K562 (cell line): Measurements from ENCODE around the gene GARNL3. TPM values are rescaled to one million over a fixed set of nuclear protein-coding genes. Genes with fewer than 3 reads are reported as not detected.

Experiments used
- ATAC-seq: fragments of 200-7000 bp; cut with Tn5 transposase; 3 replicates; pipeline ENCODE4 v1.9.1; 2020; ENCODE audit warnings: moderate library complexity
- BruUV-seq: library from RNA; stranded (reverse); fragments of 400-500 nt; replicated peaks from 2 replicates; lab custom pipeline; 2021; lab: Mats Ljungman, UMichigan
- CTCF ChIA-PET: fragments of 300-600 bp; formaldehyde crosslinking; extraction: SDS; loops from one replicate; lab custom pipeline; 2021; ENCODE audit warnings: low intra/inter-chr PET ratio; lab: Yijun Ruan, JAX
- POLR2A ChIA-PET: fragments of 300-600, 350-650 bp; sonication (Branson Sonifier 250); formaldehyde crosslinking; extraction: SDS; loops from one replicate; lab custom pipeline; 2021; ENCODE audit warnings: antibody characterized with exemption, inconsistent platforms; lab: Yijun Ruan, JAX
- DNase-seq, 4 experiments: peaks; one replicate each; pipeline versions ENCODE4 v3.0.0 to v3.0.0-alpha.2; 2011 to 2018; ENCODE audit warnings: low spot score in 3 of 4, mixed read lengths in 3 of 4; ENCODE audit errors: extremely low read depth in 1 of 4
- FAIRE-seq: peaks from 2 replicates; lab custom pipeline; 2011; peaks lifted over from hg19 to GRCh38; lab: Jason Lieb, UNC
- H2AFZ ChIP-seq: 2 replicates; pipeline ENCODE4 v1.6.0; 2011; ENCODE audit warnings: low read depth, low read length, control low read depth, inconsistent platforms
- H3K27ac ChIP-seq: fragments of 200-600 bp; 3 replicates; pipeline ENCODE4 v1.8.0; 2011; ENCODE audit warnings: low read depth, mild to moderate bottlenecking, control low read depth, inconsistent platforms, low read length, moderate library complexity, mixed read lengths; ENCODE audit errors: extremely low read depth
- H3K27me3 ChIP-seq, 2 experiments: fragments of 300-600 bp in 1 of 2; 2 replicates in 1 of 2; 3 replicates in 1 of 2; pipeline versions ENCODE4 v1.6.0 to v1.8.0; 2011; ENCODE audit warnings: inconsistent platforms in 2 of 2, low read length in 2 of 2, mild to moderate bottlenecking in 1 of 2, mixed read lengths in 1 of 2, moderate library complexity in 1 of 2; ENCODE audit not compliant: control insufficient read depth in 2 of 2, insufficient read depth in 2 of 2
- H3K36me3 ChIP-seq: fragments of 300-600 bp; 3 replicates; pipeline ENCODE4 v1.8.0; 2011; ENCODE audit warnings: mild to moderate bottlenecking, low read length, inconsistent platforms; ENCODE audit not compliant: control insufficient read depth, insufficient read depth
- H3K4me1 ChIP-seq, 2 experiments: fragments of 200-600 bp in 1 of 2; replicated peaks in 1 of 2; 2 replicates in 1 of 2; 3 replicates in 1 of 2; pipeline versions ENCODE4 v1.5.1 to v1.8.0; 2011; ENCODE audit warnings: inconsistent platforms in 2 of 2, low read length in 2 of 2, mild to moderate bottlenecking in 1 of 2, mixed read lengths in 1 of 2, moderate library complexity in 1 of 2; ENCODE audit not compliant: control insufficient read depth in 2 of 2, insufficient read depth in 2 of 2
- H3K4me2 ChIP-seq: 2 replicates; pipeline ENCODE4 v1.6.1; 2011; ENCODE audit warnings: low read length, control low read depth, inconsistent platforms, mixed read lengths; ENCODE audit not compliant: insufficient read depth
- H3K4me3 ChIP-seq: fragments of 200-600 bp; sonication (generic), shearing (Covaris generic); 2 replicates; pipeline ENCODE4 v1.5.1; 2016; ENCODE audit warnings: control low read depth, inconsistent platforms
- H3K79me2 ChIP-seq: fragments of 200-600 bp; 3 replicates; pipeline ENCODE4 v1.8.0; 2011; ENCODE audit warnings: low read length, inconsistent platforms; ENCODE audit not compliant: control insufficient read depth, insufficient read depth
- H3K9ac ChIP-seq, 2 experiments: 2 replicates each; pipeline versions ENCODE4 v1.6.0 to v1.6.1; 2011; ENCODE audit warnings: low read depth in 2 of 2, low read length in 2 of 2, control low read depth in 1 of 2, inconsistent platforms in 1 of 2, mild to moderate bottlenecking in 1 of 2, mixed read lengths in 1 of 2; ENCODE audit not compliant: insufficient read depth in 1 of 2
- H3K9me1 ChIP-seq: one replicate; pipeline ENCODE4 v1.6.0; 2011; ENCODE audit warnings: inconsistent platforms, mild to moderate bottlenecking, low read length, moderate library complexity; ENCODE audit not compliant: control insufficient read depth, insufficient read depth
- H3K9me3 ChIP-seq: replicated peaks from 2 replicates; pipeline ENCODE4 v1.5.1; 2011; ENCODE audit warnings: low read depth, low read length, inconsistent platforms; ENCODE audit not compliant: control insufficient read depth, insufficient read depth
- H4K20me1 ChIP-seq: replicated peaks from 2 replicates; pipeline ENCODE4 v1.6.1; 2011; ENCODE audit warnings: low read length, inconsistent platforms, mixed read lengths; ENCODE audit not compliant: control insufficient read depth, insufficient read depth
- ATF6 ChIP-seq: sonication (generic); formaldehyde crosslinking; IDR thresholded peaks from 2 replicates; pipeline ENCODE4 v1.4.0; 2020; ENCODE audit warnings: mild to moderate bottlenecking, missing genetic modification reagents
- NR2F6 ChIP-seq: fragments of 450-650 bp; formaldehyde crosslinking; IDR thresholded peaks from 2 replicates; pipeline ENCODE4 v1.4.0; 2020; ENCODE audit warnings: mild to moderate bottlenecking
- ZNF316 ChIP-seq: fragments of 450-650 bp; IDR thresholded peaks from 2 replicates; pipeline ENCODE4 v1.6.1; 2016
- WGBS: fragments of 100-300 bp; shearing (Covaris generic); methylation state at CpG from one replicate; pipeline ENCODE4 v1.1.6; 2016; ENCODE audit warnings: low coverage, mixed read lengths; ENCODE audit not compliant: insufficient coverage; ENCODE audit errors: missing lambda C conversion rate; 5-methylcytosine and 5-hydroxymethylcytosine counted together
- in situ Hi-C: fragments of 300-500 bp; cut with MboI; formaldehyde crosslinking; loops from 4 replicates; pipeline ENCODE4 v1.15.0; 2018; ENCODE audit warnings: inconsistent platforms, mixed read lengths
- intact Hi-C: fragments of 100-400 bp; cut with micrococcal nuclease; formaldehyde crosslinking; loops from 2 replicates; pipeline ENCODE4 v1.14.2; 2022
- polyA plus RNA-seq, 8 experiments: library from polyadenylated mRNA; depleted of rRNA in 4 of 8; stranded (reverse) in 5 of 8; unstranded in 3 of 8; fragments of >200 nt; fragmentation: Nextera tagmentation in 2 of 8; fragmentation: Illumina TruSeq in 1 of 8; extraction: Ambion mirVana in 2 of 8; extraction: Trizol in 1 of 8; gene quantifications; 2 replicates each; pipeline versions ENCODE4 v1.2.1 to v1.2.3, GENCODE V29; 2011 to 2014; ENCODE audit warnings: inconsistent platforms in 1 of 8, missing spikeins in 1 of 8
- total RNA-seq, 7 experiments: library from RNA; depleted of rRNA in 6 of 7; stranded (reverse); fragments of >200 nt in 6 of 7; fragmentation: Illumina TruSeq in 2 of 7; extraction: Trizol in 2 of 7; gene quantifications; 2 replicates each; pipeline versions ENCODE4 v1.2.1 to v1.2.3, GENCODE V29; 2011 to 2021; ENCODE audit warnings: low replicate concordance in 1 of 7

Gene GARNL3
- total and polyA plus RNA-seq, 9 of the 15 experiments (the other 6 are each of a cell fraction or from before 2014, with no cell fraction given) = 0.35 to 2.7 (median 1.6) TPM

GRCh38 chr9:127224178-127224882 is 40.2 kb upstream of the GARNL3 start (continued):
- no peak for TF ChIP-seq ATF6 (CRISPR knock-in tag)

- peaks cover 4% of the 10 kb centered on the region for H3K9me1 ChIP-seq
- H3K4me2 ChIP-seq = peak overlapping the region; percentile 90; the same call in 1 of the 2 replicates
- H3K79me2 ChIP-seq = no peaks in the 10 kb centered on the region
- peak overlapping the region; percentile 57 for H3K4me3 ChIP-seq
- DNase-seq (peak; percentile 94 to 100 (median 100)), ATAC-seq (peak; percentile 91), FAIRE-seq (no peak)
- 2% methylated on average over 42 of the region's 106 CpGs for WGBS
- intact Hi-C loops (loop anchor here (10.0 kb wide), 1 partner anchor 200 kb away; the partner anchor contains the start of gene ZNF79), in situ Hi-C loops (no loop called here)
- no TSS peak for BruUV-seq
- no peaks in the 10 kb centered on the region for H4K20me1 ChIP-seq
- CTCF ChIA-PET = no interaction called here
- peaks cover 9 to 39% of the 10 kb centered on the region in 2 experiments; a peak in 4 of 5 replicates for H3K27me3 ChIP-seq
- no peaks in the 10 kb centered on the region for H3K9me3 ChIP-seq
- H3K4me1 ChIP-seq = peaks cover 5 to 21% of the 10 kb centered on the region in 2 experiments; a peak in 4 of 5 replicates
- H3K27ac ChIP-seq = no peak overlapping the region; the same call in 2 of the 3 replicates
- peak overlapping the region; percentile 97 for H2AFZ ChIP-seq
- no peaks in the 10 kb centered on the region for H3K36me3 ChIP-seq
- POLR2A ChIA-PET = interaction anchor here (0.5 to 2.0 kb wide), 8 partner anchors 9 to 1777 kb away, joined by 3 to 11 read pairs (median 4); partner anchors contain the start of genes LRSAM1 and RPL12
- peak overlapping the region in 1 of 2 experiments; percentile 92; a peak in 3 of 4 replicates for H3K9ac ChIP-seq
- no peak for TF ChIP-seq NR2F6 (CRISPR knock-in tag)
- no peak for TF ChIP-seq ZNF316
Observed at GRCh38 chr9:127224883-127225739, 39.5 kb upstream of the GARNL3 start.
